ENCODE data around the gene FIGN. TPM values are rescaled to one million over a fixed set of nuclear protein-coding genes. Genes with fewer than 3 reads are reported as not detected.

Gene FIGN
- total and polyA plus RNA-seq, 12 donors: 1.1 to 10.8 (median 5.2) TPM

DNA sequence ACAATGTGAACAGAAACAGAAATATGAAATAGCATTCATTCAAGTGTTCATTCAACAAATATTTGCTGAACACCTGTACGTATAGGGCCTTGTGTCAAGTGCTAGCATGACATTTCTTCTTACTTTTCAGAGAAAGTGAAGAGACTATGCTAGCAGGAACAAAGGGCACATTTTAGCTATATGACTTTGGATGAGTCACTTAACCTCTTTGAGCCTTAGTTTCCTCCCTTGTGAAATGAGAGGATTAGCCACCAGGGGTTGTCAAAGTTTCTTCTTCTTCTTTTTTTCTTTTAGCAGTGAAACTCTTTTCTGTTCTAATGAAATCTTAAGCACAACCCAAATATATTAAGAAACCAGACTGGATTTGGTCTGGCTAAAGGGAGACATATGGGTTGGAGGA, 53.1 kb downstream of the FIGN start:
- Histone ChIP-seq H3K27me3 (no peaks in the 10 kb centered on the region), H3K9me3 (replicated peaks in 1 of 3) (no peaks in the 10 kb centered on the region), H3K36me3 (replicated peaks in 1 of 2) (no peaks in the 10 kb centered on the region), H3K4me1 (replicated peaks in 1 of 2) (peaks cover 0 to 12% of the 10 kb centered on the region in 2 donors), H3K4me3 (no peak overlapping the region), H3K27ac (peak overlapping the region in 1 of 5 donors; percentile 35)
- DNase-seq: no peak
- WGBS, 4 donors: 89 to 94% (median 92%) methylated on average over 1 of the region's 1 CpG
- TF ChIP-seq CTCF (IDR thresholded peaks at IDR 0.05): peak in 2 of 6 experiments; percentile 16 to 19
- TF ChIP-seq POLR2A (IDR thresholded peaks at IDR 0.05): no peak
- intact Hi-C loops (cut with DNase I): no loop called here

DNA sequence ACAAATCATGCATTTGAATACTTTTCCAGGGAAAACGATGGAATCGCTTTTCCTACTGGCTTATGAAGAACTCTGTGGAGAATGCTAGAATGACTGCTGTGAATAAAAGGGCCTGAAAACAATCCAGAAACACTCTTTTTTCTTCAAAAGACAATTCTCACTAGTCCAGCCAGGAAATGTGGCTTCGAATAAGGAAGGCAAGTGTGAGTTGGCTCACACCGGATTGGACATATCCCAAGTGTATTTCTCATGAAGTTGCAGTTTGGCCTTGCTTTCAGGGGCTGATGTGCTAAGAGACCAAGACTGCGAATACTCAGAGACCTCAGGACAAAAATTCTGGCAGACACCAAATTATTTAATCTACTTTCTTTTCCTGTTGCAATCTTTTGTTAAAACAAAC, 54.1 kb downstream of the FIGN start:
- 40 to 54% (median 48%) methylated on average over 5 of the region's 5 CpGs for WGBS, 4 donors
- DNase-seq: peak; percentile 37 to 76 (median 56)
- no peaks in the 10 kb centered on the region for H3K36me3 ChIP-seq (replicated peaks in 1 of 2)
- H3K9me3 ChIP-seq (replicated peaks in 1 of 3): no peaks in the 10 kb centered on the region
- H3K4me1 ChIP-seq (replicated peaks in 1 of 2): peaks cover 0 to 12% of the 10 kb centered on the region in 2 donors
- TF ChIP-seq CTCF (IDR thresholded peaks at IDR 0.05): no peak
- TF ChIP-seq POLR2A (IDR thresholded peaks at IDR 0.05): no peak
- intact Hi-C loops (cut with DNase I): no loop called here
- H3K27me3 ChIP-seq: no peaks in the 10 kb centered on the region
- no peak overlapping the region for H3K4me3 ChIP-seq
- peak overlapping the region in 2 of 5 donors; percentile 35 to 46 for H3K27ac ChIP-seq

- no peak for DNase-seq
- Histone ChIP-seq H3K9me3 (replicated peaks in 1 of 3) (no peaks in the 10 kb centered on the region), H3K4me1 (replicated peaks in 1 of 2) (no peaks in the 10 kb centered on the region), H3K4me3 (no peak overlapping the region), H3K27ac (no peak overlapping the region), H3K36me3 (replicated peaks in 1 of 2) (no peaks in the 10 kb centered on the region), H3K27me3 (no peaks in the 10 kb centered on the region)
- WGBS, 4 donors: 89 to 97% (median 95%) methylated on average over 2 of the region's 2 CpGs
- TF ChIP-seq CTCF (IDR thresholded peaks at IDR 0.05) (no peak), POLR2A (IDR thresholded peaks at IDR 0.05) (no peak)
- intact Hi-C loops (cut with DNase I): no loop called here
Observed at GRCh38 chr2:163675388-163675787, 60.4 kb downstream of the FIGN start.

DNA sequence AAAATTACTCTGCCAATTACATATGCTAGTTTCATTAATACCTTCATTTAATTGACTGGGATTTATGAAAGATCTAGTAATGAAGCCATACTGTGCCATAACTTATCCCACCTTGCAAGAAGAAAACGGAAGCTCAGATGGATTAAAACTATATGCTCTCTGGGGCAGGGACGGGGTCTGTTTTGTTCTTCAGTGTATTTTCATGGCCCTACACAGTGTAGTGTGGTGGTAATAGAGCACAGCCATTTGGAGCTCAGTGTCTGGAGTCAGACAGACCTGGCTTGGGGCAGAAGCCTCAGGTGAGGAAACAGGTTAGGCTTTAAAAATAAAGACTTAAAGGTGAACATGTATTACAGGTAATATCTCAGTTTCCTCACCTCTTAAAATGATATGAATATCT, 62.3 kb downstream of the FIGN start:
- Histone ChIP-seq H3K4me1 (replicated peaks in 1 of 2) (no peaks in the 10 kb centered on the region), H3K9me3 (replicated peaks in 1 of 3) (no peaks in the 10 kb centered on the region), H3K27ac (no peak overlapping the region), H3K4me3 (no peak overlapping the region), H3K36me3 (replicated peaks in 1 of 2) (no peaks in the 10 kb centered on the region), H3K27me3 (no peaks in the 10 kb centered on the region)
- no peak for TF ChIP-seq CTCF (IDR thresholded peaks at IDR 0.05)
- WGBS, 4 donors: 84 to 96% (median 92%) methylated on average over 2 of the region's 2 CpGs
- DNase-seq: no peak
- intact Hi-C loops (cut with DNase I): no loop called here
